ENCODE data around the gene HOXA9. TPM values are rescaled to one million over a fixed set of nuclear protein-coding genes. Genes with fewer than 3 reads are reported as not detected.

HOXA9 gene
- total RNA-seq, 1 donor from 2014 or later = not detected

DNA sequence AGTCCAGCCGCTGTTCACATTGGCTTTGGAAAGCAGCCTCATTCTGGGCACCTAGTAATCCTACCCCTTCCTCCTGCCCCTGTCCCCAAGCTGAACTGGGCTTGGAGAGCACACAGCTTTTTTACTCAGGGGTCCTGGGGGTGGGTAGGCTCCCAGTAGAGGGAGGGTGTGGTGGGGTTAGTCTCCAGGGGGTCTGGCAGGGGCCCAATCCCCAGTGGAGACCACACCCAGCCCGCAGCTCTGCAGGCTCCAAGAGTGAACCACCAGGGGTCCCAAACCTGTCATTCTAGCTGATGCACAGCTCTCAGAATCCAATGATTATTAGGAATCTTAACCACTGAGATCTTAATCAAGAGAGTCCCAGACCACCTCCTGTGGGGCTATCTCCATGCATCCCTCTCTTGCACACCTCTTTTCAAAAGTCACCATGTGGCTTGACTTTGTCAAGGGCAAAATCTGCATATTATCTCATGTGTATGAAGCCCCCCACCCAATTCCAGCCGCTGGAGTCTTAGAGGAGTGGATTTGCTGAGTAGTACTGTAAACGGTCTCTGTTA lies 17.0 kb upstream of the HOXA9 start:
- no peaks in the 10 kb centered on the region for H3K9me3 ChIP-seq
- intact Hi-C loops (cut with DNase I) = loop anchor here (5.0 kb wide), 1 partner anchor 815 kb away; no protein-coding TSS in a partner anchor
- no peaks in the 10 kb centered on the region for H3K36me3 ChIP-seq

DNA sequence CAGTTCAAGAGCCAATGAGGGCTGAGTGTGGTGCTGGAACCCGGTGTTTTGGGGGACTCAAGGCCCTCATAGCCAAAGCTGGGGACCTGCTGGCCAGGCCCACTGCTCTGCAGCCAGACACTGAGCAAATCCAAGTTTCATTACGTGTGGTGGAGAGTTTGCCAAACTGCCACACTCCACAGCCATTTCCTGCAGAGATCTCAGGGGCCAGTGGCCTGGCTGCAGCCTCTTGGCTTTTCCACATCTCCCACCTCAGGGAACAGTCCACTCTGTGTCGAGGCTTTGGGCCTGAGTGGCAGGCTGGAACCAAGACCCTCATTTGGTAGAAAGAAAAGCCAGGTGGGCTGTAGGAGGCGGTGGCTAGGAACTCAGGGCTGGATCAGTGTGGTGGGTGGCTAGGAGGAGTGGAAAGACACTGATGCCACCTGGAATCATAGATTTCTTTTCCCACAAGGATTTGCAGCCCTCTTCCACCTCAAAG lies 16.5 kb upstream of the HOXA9 start:
- Histone ChIP-seq H3K36me3 (no peaks in the 10 kb centered on the region), H3K9me3 (no peaks in the 10 kb centered on the region), H3K4me3 (no peak overlapping the region), H3K27me3 (peaks cover 28% of the 10 kb centered on the region), H3K27ac (no peak overlapping the region), H3K4me1 (peaks cover 2 to 15% of the 10 kb centered on the region in 2 donors)
- TF ChIP-seq, protein P1, sequence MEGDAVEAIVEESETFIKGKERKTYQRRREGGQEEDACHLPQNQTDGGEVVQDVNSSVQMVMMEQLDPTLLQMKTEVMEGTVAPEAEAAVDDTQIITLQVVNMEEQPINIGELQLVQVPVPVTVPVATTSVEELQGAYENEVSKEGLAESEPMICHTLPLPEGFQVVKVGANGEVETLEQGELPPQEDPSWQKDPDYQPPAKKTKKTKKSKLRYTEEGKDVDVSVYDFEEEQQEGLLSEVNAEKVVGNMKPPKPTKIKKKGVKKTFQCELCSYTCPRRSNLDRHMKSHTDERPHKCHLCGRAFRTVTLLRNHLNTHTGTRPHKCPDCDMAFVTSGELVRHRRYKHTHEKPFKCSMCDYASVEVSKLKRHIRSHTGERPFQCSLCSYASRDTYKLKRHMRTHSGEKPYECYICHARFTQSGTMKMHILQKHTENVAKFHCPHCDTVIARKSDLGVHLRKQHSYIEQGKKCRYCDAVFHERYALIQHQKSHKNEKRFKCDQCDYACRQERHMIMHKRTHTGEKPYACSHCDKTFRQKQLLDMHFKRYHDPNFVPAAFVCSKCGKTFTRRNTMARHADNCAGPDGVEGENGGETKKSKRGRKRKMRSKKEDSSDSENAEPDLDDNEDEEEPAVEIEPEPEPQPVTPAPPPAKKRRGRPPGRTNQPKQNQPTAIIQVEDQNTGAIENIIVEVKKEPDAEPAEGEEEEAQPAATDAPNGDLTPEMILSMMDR (IDR thresholded peaks at IDR 0.05) = no peak
- intact Hi-C loops (cut with DNase I) = loop anchor here (5.0 kb wide), 1 partner anchor 815 kb away; no protein-coding TSS in a partner anchor
- peak; percentile 6 to 50 for DNase-seq (ENCODE audit: low spot score in 2 of 2)

More for the DNA sequence above, 17.0 kb upstream of the HOXA9 start:
- Histone ChIP-seq H3K27me3 (peaks cover 33% of the 10 kb centered on the region), H3K4me1 (peaks cover 2 to 15% of the 10 kb centered on the region in 2 donors), H3K27ac (no peak overlapping the region), H3K4me3 (no peak overlapping the region)
- TF ChIP-seq, protein P1 (IDR thresholded peaks at IDR 0.05) = no peak
- no peak for DNase-seq (ENCODE audit: low spot score in 2 of 2)

DNA sequence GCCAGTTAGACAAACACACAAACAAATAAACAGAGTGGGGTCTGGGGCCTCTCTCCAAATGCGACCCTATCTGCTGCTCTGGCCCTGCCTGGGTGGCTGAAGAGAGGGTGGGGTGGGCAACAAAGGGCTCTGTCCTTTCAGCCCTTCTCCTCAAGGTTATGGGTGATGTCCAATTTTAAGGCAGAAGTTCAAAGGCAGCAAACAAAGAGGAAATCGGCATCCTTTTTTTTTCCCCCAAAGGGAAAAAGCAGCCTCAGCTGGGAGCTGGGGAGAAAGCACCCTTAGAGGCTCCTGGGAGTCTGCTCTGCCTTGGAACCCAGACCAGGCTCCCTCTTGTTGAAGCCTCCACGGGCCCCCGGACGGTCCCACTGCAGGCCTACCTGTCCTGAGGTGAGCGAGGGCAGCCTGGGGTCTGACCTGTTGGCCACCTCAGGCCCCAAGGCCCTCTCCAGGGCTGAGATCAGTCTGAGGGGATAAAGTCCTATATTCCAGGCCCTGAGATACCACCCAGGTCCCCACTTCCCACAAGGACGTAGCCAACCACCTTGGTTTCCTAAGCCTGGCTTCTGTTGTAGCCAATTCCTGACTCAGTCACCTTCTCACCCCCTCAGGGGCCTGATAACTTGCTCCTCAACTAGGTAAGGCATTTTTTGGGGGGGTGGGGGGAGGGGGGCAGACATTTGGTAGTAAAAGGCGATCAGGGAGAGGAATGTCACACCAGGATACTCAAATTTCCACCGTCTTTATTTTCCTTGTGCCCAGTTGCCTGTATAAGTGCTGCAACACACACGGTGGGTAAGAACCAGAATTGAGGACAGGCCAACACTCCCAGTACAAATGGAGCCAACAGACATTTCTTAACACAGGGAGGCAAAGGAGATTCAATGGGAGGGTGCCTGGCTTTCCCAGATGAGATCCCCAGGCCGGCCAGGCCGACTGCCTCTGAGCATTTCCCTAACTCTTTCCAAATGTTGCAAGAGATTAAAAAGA lies 15.4 kb upstream of the HOXA9 start:
- Histone ChIP-seq H3K9me3 (no peaks in the 10 kb centered on the region), H3K4me3 (no peak overlapping the region), H3K36me3 (no peaks in the 10 kb centered on the region), H3K27me3 (peaks cover 23% of the 10 kb centered on the region), H3K4me1 (peaks cover 2 to 15% of the 10 kb centered on the region in 2 donors), H3K27ac (no peak overlapping the region)
- intact Hi-C loops (cut with DNase I) = loop anchor here (5.0 kb wide), 1 partner anchor 813 kb away; no protein-coding TSS in a partner anchor
- TF ChIP-seq, protein P1 (IDR thresholded peaks at IDR 0.05) = no peak
- DNase-seq (ENCODE audit: low spot score in 2 of 2) = peak in 1 of 2 donors; percentile 53

DNA sequence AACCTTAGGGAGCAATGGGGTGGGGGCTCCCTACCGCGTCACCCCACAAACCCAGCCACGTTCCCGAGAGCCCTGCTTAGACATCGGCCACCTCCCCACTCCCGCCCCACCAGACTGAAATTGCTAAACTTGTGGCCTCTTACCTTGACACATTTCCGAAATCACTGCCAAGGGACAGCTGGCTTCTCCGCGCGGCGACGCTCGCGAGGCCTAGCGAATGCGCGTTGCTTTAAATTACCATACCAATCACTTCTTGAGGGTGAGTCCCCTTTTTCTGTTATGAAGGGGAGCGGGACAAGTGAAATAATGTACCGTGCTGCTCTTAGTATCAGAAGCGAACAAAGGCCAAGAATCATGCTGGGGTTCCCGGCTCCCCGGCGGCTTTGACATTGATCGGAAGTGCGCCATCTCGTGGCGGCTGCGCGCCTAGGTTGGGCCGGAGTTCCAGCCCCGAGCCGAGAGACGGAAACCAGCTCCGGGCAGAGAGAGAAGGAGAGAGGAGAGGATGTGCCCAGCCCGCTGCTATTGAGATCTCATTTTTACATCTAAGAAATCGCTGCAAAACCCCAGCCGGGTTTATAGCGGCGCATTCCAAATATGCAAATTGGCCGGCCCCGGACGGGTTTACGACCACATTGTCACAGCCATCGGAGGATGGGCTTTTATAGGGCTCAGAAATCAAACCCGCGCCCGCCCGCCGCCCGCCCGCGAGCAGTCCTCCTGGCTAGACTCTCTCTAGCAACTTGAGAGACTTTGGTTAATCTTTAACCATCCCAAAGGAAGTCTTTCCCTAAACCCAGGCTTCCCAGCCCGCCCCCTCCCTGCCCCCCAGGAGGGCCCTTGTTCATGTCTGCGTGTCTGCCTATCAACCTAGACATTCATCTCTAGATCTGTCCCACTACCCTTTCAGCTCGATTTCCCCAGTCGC lies 14.4 kb upstream of the HOXA9 start:
- H3K4me1 ChIP-seq = peaks cover 2 to 15% of the 10 kb centered on the region in 2 donors
- intact Hi-C loops (cut with DNase I) = loop anchor here (5.0 kb wide), 1 partner anchor 812 kb away; no protein-coding TSS in a partner anchor
- no peaks in the 10 kb centered on the region for H3K36me3 ChIP-seq
- H3K27ac ChIP-seq = no peak overlapping the region
- TF ChIP-seq, protein P1 (IDR thresholded peaks at IDR 0.05) = peak; percentile 39 to 78 (median 77)
- H3K9me3 ChIP-seq = no peaks in the 10 kb centered on the region
- H3K4me3 ChIP-seq = peak overlapping the region in 1 of 2 donors; percentile 22
- peaks cover 26% of the 10 kb centered on the region for H3K27me3 ChIP-seq
- DNase-seq (ENCODE audit: low spot score in 2 of 2) = peak in 1 of 2 donors; percentile 73

DNA sequence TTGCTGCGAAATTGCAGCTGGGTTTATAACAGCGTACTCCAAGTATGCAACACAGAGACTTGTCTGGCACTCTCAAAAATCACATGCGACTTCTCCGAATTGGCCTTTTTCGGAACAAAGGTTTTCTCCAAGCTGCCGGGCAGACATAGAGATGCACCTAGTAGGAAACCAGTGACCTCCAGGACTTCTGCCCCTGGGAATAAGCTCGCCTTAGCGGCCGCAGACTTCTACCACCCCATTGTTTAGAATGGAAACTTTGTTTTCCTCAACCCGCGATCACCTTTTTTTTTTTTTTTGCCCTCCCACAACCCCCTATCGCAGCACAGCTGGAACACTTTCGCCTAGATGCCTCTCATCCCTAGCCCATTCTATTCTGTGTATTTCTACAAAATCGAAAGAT lies 13.7 kb upstream of the HOXA9 start:
- H3K9me3 ChIP-seq = no peaks in the 10 kb centered on the region
- intact Hi-C loops (cut with DNase I) = no loop called here
- no peak for DNase-seq (ENCODE audit: low spot score in 2 of 2)
- no peak overlapping the region for H3K4me3 ChIP-seq
- H3K27ac ChIP-seq = no peak overlapping the region
- H3K4me1 ChIP-seq = peaks cover 2 to 14% of the 10 kb centered on the region in 2 donors
- H3K36me3 ChIP-seq = no peaks in the 10 kb centered on the region
- TF ChIP-seq, protein P1 (IDR thresholded peaks at IDR 0.05) = no peak
- peaks cover 31% of the 10 kb centered on the region for H3K27me3 ChIP-seq
